ENCODE data around the gene LIG4. TPM values are rescaled to one million over a fixed set of nuclear protein-coding genes. Genes with fewer than 3 reads are reported as not detected.

The LIG4 gene
- total RNA-seq (2022; extraction: Qiagen RNA extraction; ENCODE audit: low read depth) = 4.2 to 5.2 TPM (median 4.7 TPM) in 5 replicates

GRCh38 chr13:108215436-108215835, at the start of gene LIG4:
LIG4 (minus strand) TSS chr13:108215536; CDS start chr13:108211268, 4,268 bp downstream.

DNA sequence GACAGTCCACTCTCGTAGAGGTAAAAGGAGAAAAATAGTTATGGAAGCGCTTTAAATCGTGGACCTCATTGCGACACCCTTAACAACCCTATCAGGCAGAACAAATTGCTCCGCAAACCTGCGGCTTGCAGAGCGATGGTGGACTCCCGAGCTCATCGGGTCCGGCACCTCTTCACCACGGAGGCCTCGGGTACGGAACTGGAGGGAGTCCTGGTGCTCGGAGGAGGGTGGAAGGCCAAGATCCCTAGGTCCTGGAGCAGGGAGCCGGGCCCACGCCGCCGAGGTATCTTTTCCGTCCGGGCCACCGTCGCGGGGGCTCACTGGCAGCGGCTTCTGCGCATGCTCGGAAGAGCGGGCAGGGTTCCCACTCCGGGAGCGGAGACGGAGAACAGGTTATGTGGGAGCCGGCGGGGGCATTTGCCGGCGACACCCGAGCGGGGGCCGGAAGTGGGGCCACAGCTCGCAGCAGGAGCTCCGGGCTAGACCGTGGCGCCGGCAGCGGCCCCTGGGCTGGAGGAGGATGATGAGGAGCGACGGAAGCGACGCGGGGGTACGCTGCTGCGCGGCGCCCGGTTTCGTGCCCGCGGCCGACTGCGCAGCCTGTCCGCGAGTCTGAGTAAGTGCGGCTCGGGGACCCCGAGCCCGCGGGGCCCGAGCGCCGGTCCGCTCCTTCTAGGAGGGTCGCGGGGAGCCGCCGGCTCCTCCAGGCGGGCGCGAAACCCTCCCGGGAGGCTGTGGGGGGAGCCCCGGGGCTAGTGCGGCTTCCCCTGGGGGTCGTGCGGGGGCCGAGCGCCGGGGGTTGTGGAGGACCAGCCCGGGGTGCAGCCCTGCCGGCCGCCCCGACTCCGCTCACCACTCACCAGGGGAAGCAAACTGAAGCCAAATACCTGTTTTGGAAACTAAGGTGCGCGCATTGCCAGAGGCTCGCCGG, 3.0 kb upstream of the LIG4 start, which contains the start of gene ABHD13:
Gene ABHD13 (plus strand): TSS at position 349 of the 931 bp plus-strand sequence. CDS start 10,827 bp downstream, outside the sequence.

Other genes starting within 250 kb of the LIG4 start
- 4.5 to 6.1 TPM (median 5.4 TPM) in 5 replicates for gene ABHD13, start 2.9 kb upstream of the LIG4 start, total RNA-seq (2022; extraction: Qiagen RNA extraction; ENCODE audit: low read depth)
- gene TNFSF13B, start 54.2 kb upstream of the LIG4 start, total RNA-seq (2022; extraction: Qiagen RNA extraction; ENCODE audit: low read depth) = 0.07 to 0.25 TPM (median 0.07 TPM) in 3 of 5 replicates, not detected in the others